RWPE2 (cell line): Measurements from ENCODE around the gene MBTPS1.

Source experiments
- ATAC-seq: fragments of 200-7000 bp; cut with Tn5 transposase; 3 replicates; pipeline ENCODE4 v1.9.1; 2021; ENCODE audit warnings: low read depth
- DNase-seq: peaks from one replicate; pipeline ENCODE4 v3.0.0-alpha.2; 2020; ENCODE audit warnings: low spot score
- H3K27ac ChIP-seq: fragments of 450-650 bp; 2 replicates; pipeline ENCODE4 v1.5.1; 2017; ENCODE audit warnings: mild to moderate bottlenecking; ENCODE audit not compliant: poor library complexity, severe bottlenecking
- H3K27me3 ChIP-seq: fragments of 250-450 bp; sonication (Bioruptor Pico); 2 replicates; pipeline ENCODE4 v1.5.1; 2021; ENCODE audit warnings: mild to moderate bottlenecking, moderate library complexity; ENCODE audit not compliant: insufficient read depth, poor library complexity, severe bottlenecking
- H3K36me3 ChIP-seq: fragments of 250-450 bp; sonication (Bioruptor Pico); 2 replicates; pipeline ENCODE4 v1.5.1; 2020; ENCODE audit warnings: low read depth, mild to moderate bottlenecking, moderate library complexity
- H3K4me1 ChIP-seq: fragments of 250-450 bp; sonication (Bioruptor Pico); 2 replicates; pipeline ENCODE4 v1.5.1; 2021; ENCODE audit warnings: mild to moderate bottlenecking, moderate library complexity; ENCODE audit not compliant: insufficient read depth, poor library complexity, severe bottlenecking
- H3K4me3 ChIP-seq: fragments of 250-450 bp; sonication (Bioruptor Pico); 2 replicates; pipeline ENCODE4 v1.5.1; 2021; ENCODE audit warnings: mild to moderate bottlenecking, moderate library complexity; ENCODE audit not compliant: severe bottlenecking
- H3K9me3 ChIP-seq: fragments of 250-450 bp; sonication (Bioruptor Pico); 2 replicates; pipeline ENCODE4 v1.5.1; 2021; ENCODE audit warnings: mild to moderate bottlenecking, moderate library complexity; ENCODE audit not compliant: severe bottlenecking
- TF ChIP-seq, protein P1 (sequence below): fragments of 450-650 bp; IDR thresholded peaks from one replicate; pipeline ENCODE4 v1.5.1; 2017; ENCODE audit warnings: mild to moderate bottlenecking, moderate library complexity; ENCODE audit not compliant: poor library complexity, severe bottlenecking

MBTPS1 gene

DNA sequence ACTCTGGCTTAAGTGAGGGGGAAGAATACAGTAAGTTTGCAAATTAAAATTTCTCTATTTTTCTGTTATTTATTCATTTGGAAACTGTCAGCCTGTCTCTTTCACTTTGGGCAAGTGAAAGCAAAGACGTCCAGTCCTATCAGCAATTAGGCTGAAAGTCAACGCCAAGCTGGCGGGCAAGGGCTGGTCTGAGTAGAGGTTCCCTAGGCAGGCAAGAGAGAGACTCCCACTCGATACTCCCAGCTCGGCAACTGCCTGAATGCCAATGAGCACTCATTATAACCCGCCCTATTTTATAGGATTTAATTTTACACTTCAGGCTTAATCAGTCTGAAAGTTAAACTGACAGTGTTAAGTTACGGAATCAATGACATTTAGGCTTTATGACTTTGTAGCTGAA lies 59.8 kb downstream of the MBTPS1 start:
- DNase-seq (no peak), ATAC-seq (no peak)
- no peaks in the 10 kb centered on the region for H3K27me3 ChIP-seq
- peaks cover 77% of the 10 kb centered on the region for H3K36me3 ChIP-seq
- H3K27ac ChIP-seq: no peak overlapping the region
- TF ChIP-seq, protein P1, sequence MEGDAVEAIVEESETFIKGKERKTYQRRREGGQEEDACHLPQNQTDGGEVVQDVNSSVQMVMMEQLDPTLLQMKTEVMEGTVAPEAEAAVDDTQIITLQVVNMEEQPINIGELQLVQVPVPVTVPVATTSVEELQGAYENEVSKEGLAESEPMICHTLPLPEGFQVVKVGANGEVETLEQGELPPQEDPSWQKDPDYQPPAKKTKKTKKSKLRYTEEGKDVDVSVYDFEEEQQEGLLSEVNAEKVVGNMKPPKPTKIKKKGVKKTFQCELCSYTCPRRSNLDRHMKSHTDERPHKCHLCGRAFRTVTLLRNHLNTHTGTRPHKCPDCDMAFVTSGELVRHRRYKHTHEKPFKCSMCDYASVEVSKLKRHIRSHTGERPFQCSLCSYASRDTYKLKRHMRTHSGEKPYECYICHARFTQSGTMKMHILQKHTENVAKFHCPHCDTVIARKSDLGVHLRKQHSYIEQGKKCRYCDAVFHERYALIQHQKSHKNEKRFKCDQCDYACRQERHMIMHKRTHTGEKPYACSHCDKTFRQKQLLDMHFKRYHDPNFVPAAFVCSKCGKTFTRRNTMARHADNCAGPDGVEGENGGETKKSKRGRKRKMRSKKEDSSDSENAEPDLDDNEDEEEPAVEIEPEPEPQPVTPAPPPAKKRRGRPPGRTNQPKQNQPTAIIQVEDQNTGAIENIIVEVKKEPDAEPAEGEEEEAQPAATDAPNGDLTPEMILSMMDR: no peak
- no peaks in the 10 kb centered on the region for H3K4me1 ChIP-seq
- no peaks in the 10 kb centered on the region for H3K9me3 ChIP-seq
- no peak overlapping the region for H3K4me3 ChIP-seq

DNA sequence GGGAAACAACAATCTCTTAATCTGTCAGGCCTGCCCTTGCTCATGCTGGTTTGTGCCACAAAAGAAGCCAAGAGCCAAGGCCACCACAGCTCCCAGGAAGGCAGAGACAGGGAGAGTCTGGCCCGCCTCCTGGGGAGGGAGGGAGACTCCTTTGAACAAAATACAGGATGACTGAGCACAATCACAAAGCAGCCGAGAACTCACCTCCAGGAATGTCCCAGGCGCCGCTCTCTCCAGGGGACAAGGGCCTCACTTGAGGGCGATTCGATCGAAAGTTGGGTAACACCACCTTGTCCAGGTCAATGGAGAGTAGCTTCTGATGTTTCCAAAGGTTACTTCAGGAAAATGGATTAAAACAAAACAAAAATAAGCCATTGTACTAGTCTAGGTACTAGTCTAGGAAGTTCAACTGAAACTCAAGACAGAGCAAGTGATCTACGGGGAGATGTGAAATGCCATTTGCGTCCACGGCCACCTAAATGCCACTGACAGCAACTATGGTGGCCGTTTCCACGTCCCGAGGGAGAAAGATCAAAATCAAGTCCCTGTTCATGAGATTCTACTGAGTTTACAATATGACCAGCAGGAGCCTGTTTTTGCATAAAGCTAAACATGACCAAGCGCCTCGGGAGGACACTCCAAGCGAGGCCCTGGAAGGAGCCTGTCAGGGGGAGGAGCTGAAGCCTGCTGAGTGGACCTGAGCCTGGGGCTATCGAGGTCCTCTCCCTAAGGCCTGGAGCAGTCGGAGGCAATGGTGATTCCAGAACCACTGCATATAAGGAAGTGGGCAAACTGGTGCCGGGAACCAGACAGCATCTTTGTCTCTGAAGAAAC lies 60.7 kb downstream of the MBTPS1 start:
- Histone ChIP-seq H3K4me3 (no peak overlapping the region), H3K27ac (no peak overlapping the region), H3K27me3 (no peaks in the 10 kb centered on the region), H3K4me1 (no peaks in the 10 kb centered on the region), H3K9me3 (no peaks in the 10 kb centered on the region), H3K36me3 (peaks cover 68% of the 10 kb centered on the region)
- ATAC-seq (no peak), DNase-seq (no peak)
- TF ChIP-seq, protein P1: no peak

DNA sequence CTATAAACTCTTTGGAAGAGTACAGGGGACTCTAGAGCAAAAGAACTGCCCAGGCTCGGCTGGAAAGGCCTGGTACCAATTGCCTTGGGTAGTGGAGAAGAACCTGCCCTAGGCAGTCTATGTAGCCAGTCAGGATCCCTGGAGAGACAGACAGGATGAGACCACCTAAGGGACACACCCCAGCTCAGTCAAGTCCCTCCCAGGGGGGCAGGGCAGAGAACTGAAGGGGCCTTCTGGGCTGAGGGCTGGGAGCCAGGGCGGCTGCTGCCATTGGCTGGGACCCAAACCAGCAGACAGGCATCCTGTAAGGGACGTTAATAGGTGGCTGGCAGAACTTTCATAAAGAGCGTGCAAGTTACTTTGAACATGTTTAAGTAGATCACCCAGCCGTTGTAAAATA lies 61.4 kb downstream of the MBTPS1 start:
- ATAC-seq (no peak), DNase-seq (no peak)
- H3K27ac ChIP-seq: no peak overlapping the region
- H3K36me3 ChIP-seq: peaks cover 64% of the 10 kb centered on the region
- H3K4me3 ChIP-seq: no peak overlapping the region
- TF ChIP-seq, protein P1: no peak
- H3K4me1 ChIP-seq: no peaks in the 10 kb centered on the region
- no peaks in the 10 kb centered on the region for H3K9me3 ChIP-seq
- H3K27me3 ChIP-seq: no peaks in the 10 kb centered on the region

DNA sequence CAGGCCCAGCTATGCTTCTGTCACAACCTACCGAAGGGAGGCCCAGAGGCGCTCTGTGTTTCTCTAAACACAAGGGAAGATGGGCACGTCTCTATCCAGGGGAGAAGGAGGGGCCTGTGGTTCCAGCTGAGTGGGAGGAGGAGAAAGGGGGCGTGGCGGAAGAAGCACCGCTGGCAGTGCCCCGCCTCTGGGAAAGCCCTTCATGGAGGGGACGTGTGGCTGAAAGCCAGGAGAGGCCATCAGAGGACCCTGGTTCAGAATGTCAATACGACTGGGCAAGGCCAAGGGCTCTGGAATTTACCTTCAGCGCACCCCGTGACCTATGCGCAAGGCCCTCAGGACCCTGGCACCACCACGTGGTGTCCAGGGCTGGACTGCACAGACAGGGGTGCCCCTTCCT lies 61.8 kb downstream of the MBTPS1 start:
- H3K27me3 ChIP-seq: no peaks in the 10 kb centered on the region
- no peak overlapping the region for H3K27ac ChIP-seq
- TF ChIP-seq, protein P1: no peak
- no peak overlapping the region for H3K4me3 ChIP-seq
- H3K4me1 ChIP-seq: no peaks in the 10 kb centered on the region
- ATAC-seq: no peak
- H3K9me3 ChIP-seq: no peaks in the 10 kb centered on the region
- H3K36me3 ChIP-seq: peaks cover 59% of the 10 kb centered on the region
- DNase-seq: no peak

DNA sequence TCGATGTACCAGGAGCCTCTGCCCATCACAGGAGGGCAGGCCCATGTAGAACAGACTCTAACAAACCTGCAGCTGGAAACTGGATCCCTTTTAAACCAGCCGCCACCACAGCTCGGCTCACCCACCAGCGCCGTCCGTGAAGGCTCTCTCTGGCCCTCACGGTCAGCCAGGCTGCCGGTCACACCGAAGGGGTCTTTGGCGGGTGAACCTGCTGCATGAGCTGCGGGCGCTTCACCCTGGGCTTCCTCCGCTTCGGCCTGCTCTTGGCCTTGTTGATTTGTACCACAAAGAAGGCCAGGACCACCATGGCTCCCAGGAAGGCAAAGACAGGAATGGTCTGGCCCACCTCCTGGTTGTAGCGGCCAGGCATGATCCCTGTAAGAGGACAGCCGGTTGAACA lies 62.5 kb downstream of the MBTPS1 start:
- Histone ChIP-seq H3K4me1 (no peaks in the 10 kb centered on the region), H3K27ac (no peak overlapping the region), H3K36me3 (peaks cover 53% of the 10 kb centered on the region), H3K9me3 (no peaks in the 10 kb centered on the region), H3K27me3 (no peaks in the 10 kb centered on the region), H3K4me3 (no peak overlapping the region)
- DNase-seq: no peak
- TF ChIP-seq, protein P1: no peak
- ATAC-seq: no peak
